ENCODE results near the gene ADAMTSL4. TPM values are rescaled to one million over a fixed set of nuclear protein-coding genes. Genes with fewer than 3 reads are reported as not detected.
"Not testable (repeated sequence)": the region's sequence is repeated elsewhere in the genome, so short reads cannot be mapped to it uniquely, and the experiment has no call there.

Gene ADAMTSL4
- total RNA-seq, 8 experiments from 2014 or later: 0.75 to 45.8 (median 4.9) TPM

DNA sequence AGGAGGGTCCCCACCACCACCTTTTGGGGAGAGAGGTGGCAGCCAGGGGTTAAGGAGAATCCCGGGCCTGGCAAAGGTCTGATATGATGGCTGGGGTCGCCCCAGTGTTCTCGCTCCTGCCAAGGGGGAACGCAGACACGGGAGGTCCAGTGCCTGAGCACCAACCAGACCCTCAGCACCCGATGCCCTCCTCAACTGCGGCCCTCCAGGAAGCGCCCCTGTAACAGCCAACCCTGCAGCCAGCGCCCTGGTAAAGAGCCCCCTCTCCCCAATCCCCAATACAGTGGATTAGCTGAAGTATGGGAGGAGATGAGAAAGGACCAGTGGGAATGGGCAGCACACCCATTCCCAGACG is 10.4 kb downstream of the ADAMTSL4 start:
- WGBS, 10 experiments: 51 to 71% methylated on average over 3 to 6 of the region's 10 CpGs; no CpG with 5 or more reads in 8 of the 10 experiments
- H3K4me3 ChIP-seq: no peak overlapping the region
- H3K27ac ChIP-seq: no peak overlapping the region
- H3K4me1 ChIP-seq (replicated peaks in 1 of 2): peaks cover 19 to 25% of the 10 kb centered on the region in 2 donors
- ATAC-seq (replicated peaks in 6 of 8): no peak
- in situ Hi-C loops (cut with MboI; ENCODE audit: low pct_unique_long_range_greater_than_20kb in 2 of 9, low sequenced_read_pairs in 9 of 9, unreplicated experiment in 9 of 9): loop anchor here in 1 of 9 experiments (25.0 kb wide), 1 partner anchor 97 kb away; no protein-coding TSS in a partner anchor

DNA sequence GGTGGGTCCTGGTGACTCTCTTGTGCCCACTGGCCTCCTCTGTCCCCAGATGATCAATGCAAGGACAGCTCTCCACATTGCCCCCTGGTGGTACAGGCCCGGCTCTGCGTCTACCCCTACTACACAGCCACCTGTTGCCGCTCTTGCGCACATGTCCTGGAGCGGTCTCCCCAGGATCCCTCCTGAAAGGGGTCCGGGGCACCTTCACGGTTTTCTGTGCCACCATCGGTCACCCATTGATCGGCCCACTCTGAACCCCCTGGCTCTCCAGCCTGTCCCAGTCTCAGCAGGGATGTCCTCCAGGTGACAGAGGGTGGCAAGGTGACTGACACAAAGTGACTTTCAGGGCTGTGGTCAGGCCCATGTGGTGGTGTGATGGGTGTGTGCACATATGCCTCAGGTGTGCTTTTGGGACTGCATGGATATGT is 10.8 kb downstream of the ADAMTSL4 start:
- H3K27ac ChIP-seq: no peak overlapping the region
- ATAC-seq (replicated peaks in 6 of 8): no peak
- in situ Hi-C loops (cut with MboI; ENCODE audit: low pct_unique_long_range_greater_than_20kb in 2 of 9, low sequenced_read_pairs in 9 of 9, unreplicated experiment in 9 of 9): loop anchor here in 1 of 9 experiments (25.0 kb wide), 1 partner anchor 98 kb away; no protein-coding TSS in a partner anchor
- H3K4me1 ChIP-seq (replicated peaks in 1 of 2): peaks cover 19 to 25% of the 10 kb centered on the region in 2 donors
- 9 to 44% (median 39%) methylated on average over 4 to 8 of the region's 9 CpGs; no CpG with 5 or more reads in 7 of the 10 experiments for WGBS, 10 experiments
- H3K4me3 ChIP-seq: no peak overlapping the region

DNA sequence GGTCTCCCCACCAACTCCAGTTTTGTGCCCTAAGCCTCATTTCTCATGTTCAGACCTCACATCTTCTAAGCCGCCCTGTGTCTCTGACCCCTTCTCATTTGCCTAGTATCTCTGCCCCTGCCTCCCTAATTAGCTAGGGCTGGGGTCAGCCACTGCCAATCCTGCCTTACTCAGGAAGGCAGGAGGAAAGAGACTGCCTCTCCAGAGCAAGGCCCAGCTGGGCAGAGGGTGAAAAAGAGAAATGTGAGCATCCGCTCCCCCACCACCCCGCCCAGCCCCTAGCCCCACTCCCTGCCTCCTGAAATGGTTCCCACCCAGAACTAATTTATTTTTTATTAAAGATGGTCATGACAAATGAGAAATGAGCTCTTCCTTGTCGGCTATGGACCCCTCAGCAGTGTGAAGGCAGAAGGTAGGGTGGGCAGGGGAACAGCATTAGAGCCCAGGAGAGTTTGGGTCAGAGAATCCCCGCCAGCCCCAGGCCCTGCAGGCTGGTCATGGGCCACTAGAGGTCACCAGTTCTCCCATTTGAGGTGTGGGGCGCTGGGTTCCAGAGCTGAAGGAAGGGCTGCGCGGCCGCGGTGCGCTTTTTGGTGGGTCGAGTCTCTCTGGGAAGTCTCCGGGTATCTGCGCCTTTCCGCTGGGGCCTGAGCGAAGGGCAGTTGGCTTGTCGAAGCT is 11.5 kb downstream of the ADAMTSL4 start:
- H3K4me1 ChIP-seq (replicated peaks in 1 of 2): peaks cover 19 to 25% of the 10 kb centered on the region in 2 donors
- peak; percentile 10 to 74 (median 68) for ATAC-seq (replicated peaks in 6 of 8)
- in situ Hi-C loops (cut with MboI; ENCODE audit: low pct_unique_long_range_greater_than_20kb in 2 of 9, low sequenced_read_pairs in 9 of 9, unreplicated experiment in 9 of 9): loop anchor here in 1 of 9 experiments (25.0 kb wide), 1 partner anchor 98 kb away; no protein-coding TSS in a partner anchor
- peak overlapping the region; percentile 82 to 90 for H3K27ac ChIP-seq
- WGBS, 10 experiments: 1 to 100% (median 60%) methylated on average over 1 to 14 of the region's 17 CpGs; no CpG with 5 or more reads in 4 of the 10 experiments
- H3K4me3 ChIP-seq: peak overlapping the region; percentile 23 to 42 (median 31)

DNA sequence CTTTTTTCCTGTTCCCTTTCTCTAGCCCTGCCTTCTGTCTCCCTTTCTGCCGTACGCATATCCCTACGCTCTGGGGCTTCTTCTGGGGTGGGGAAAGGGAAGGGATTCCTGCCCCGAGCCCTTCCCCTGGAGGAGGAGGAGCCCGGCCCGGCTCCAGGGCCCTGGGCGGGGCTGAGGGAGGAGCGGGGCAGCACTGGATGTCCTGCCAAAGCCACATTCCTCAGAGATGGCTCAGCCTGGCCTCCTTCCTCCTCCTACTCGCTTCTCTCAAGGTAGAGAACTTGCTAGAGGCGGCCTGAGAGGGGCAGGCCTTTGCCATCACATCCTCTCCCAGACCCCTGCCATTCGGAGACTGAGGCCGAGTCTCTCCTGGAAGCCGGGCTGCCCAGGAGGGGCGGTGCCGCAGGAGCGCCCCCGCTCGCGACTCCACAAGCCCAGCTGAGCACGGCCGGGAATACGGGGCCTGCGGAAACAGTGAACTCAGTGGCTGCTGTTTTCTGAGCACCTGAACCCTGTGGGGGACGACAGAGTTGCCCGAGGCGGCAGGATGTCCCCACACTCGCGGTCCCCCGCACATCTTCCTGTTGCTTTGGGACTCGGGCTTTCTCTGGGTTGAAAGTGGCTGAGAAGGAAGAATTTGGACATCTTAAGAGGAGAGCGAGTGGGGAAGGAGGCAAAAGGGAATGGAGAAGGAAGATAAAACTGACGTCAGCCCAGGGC is 12.2 kb downstream of the ADAMTSL4 start:
- peak overlapping the region; percentile 82 to 90 for H3K27ac ChIP-seq
- H3K4me3 ChIP-seq: peak overlapping the region; percentile 23 to 42 (median 31)
- in situ Hi-C loops (cut with MboI; ENCODE audit: low pct_unique_long_range_greater_than_20kb in 2 of 9, low sequenced_read_pairs in 9 of 9, unreplicated experiment in 9 of 9): loop anchor here in 1 of 9 experiments (25.0 kb wide), 1 partner anchor 99 kb away; no protein-coding TSS in a partner anchor
- ATAC-seq (replicated peaks in 6 of 8): peak; percentile 47 to 85 (median 82)
- peaks cover 19 to 25% of the 10 kb centered on the region in 2 donors for H3K4me1 ChIP-seq (replicated peaks in 1 of 2)
- WGBS, 10 experiments: 0 to 5% (median 2%) methylated on average over 2 to 20 of the region's 32 CpGs; no CpG with 5 or more reads in 3 of the 10 experiments

DNA sequence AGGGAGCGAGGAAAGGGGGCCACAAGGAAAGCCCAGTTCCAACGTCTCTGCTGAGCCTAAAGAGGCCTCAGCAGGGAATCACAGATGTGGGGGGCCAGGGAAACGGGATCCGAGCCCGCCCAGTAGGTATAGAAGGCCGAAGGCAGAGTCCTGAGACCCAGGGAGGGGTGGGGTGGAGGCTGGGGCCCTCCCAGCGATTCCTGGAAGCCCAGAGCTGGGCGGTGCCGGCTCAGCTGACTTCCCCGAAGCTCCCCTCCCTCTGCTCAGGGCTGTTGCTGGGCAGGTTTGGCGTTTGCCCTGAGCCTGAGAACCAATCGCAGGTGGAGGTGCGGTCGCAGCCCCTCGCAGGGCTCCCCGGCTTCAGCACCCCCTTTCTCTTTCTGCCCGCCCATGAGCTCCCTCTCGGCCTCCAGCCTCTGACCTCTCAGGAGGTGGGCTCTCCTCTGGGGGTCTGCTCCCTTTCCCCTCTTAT is 12.8 kb downstream of the ADAMTSL4 start:
- H3K27ac ChIP-seq: peak overlapping the region; percentile 82 to 90
- WGBS, 10 experiments: 0 to 10% (median 0%) methylated on average over 2 to 9 of the region's 18 CpGs; no CpG with 5 or more reads in 3 of the 10 experiments
- peak overlapping the region; percentile 23 to 42 (median 31) for H3K4me3 ChIP-seq
- peak; percentile 17 to 70 (median 56) for ATAC-seq (replicated peaks in 6 of 8)
- in situ Hi-C loops (cut with MboI; ENCODE audit: low pct_unique_long_range_greater_than_20kb in 2 of 9, low sequenced_read_pairs in 9 of 9, unreplicated experiment in 9 of 9): loop anchor here in 1 of 9 experiments (25.0 kb wide), 1 partner anchor 100 kb away; no protein-coding TSS in a partner anchor
- peaks cover 19 to 29% of the 10 kb centered on the region in 2 donors for H3K4me1 ChIP-seq (replicated peaks in 1 of 2)

DNA sequence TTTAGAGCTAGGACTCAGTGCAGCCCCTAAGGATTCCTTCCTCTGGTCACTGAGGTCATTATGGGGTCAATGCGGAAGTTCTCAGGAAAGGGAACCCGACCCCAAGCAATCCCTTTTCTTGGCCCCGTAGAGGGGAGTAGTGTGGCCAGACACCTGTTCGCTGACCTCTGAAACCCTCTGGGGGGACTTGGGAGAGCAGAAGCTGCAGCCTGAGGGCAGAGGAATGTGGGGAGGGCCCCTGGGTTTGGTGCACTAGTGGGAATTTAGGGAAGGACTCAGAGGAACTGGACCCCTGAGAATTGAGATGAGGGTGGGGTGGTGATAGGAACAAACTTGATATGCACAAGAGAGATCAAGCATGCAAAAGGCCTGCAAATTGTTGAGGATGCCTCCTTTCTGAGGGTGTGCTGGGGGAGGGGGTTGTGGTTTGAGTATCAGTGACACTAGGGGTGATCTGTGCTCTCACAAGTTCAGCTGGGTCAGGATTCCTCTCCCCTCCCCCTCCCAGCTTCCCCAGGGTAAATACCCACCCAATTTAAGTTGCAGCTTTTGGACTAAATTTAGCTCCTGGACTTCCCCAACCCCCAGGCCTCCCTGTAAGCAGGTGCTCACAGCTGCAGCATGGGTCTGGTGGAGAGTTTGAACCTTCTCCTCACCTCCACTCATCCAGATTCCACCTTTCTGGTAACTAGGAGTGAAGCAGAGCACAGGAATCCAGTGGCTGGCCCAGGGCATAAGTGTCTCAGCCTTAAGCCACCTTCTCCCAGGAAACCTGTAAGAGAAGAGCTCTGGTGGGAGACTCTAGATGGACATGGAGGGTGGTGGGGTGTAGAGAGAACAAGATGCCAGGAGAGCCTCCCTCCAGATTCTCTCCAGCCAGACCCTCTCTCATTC is 13.5 kb downstream of the ADAMTSL4 start:
- H3K27ac ChIP-seq: peak overlapping the region; percentile 82 to 90
- peak overlapping the region; percentile 23 to 42 (median 31) for H3K4me3 ChIP-seq
- in situ Hi-C loops (cut with MboI; ENCODE audit: low pct_unique_long_range_greater_than_20kb in 2 of 9, low sequenced_read_pairs in 9 of 9, unreplicated experiment in 9 of 9): loop anchor here in 1 of 9 experiments (25.0 kb wide), 1 partner anchor 100 kb away; no protein-coding TSS in a partner anchor
- H3K4me1 ChIP-seq (replicated peaks in 1 of 2): peaks cover 25 to 35% of the 10 kb centered on the region in 2 donors
- ATAC-seq (replicated peaks in 6 of 8): peak in 3 of 8 experiments; percentile 0 to 1 (median 0)
- 0 to 13% (median 0%) methylated on average over 1 to 4 of the region's 4 CpGs; no CpG with 5 or more reads in 5 of the 10 experiments for WGBS, 10 experiments

DNA sequence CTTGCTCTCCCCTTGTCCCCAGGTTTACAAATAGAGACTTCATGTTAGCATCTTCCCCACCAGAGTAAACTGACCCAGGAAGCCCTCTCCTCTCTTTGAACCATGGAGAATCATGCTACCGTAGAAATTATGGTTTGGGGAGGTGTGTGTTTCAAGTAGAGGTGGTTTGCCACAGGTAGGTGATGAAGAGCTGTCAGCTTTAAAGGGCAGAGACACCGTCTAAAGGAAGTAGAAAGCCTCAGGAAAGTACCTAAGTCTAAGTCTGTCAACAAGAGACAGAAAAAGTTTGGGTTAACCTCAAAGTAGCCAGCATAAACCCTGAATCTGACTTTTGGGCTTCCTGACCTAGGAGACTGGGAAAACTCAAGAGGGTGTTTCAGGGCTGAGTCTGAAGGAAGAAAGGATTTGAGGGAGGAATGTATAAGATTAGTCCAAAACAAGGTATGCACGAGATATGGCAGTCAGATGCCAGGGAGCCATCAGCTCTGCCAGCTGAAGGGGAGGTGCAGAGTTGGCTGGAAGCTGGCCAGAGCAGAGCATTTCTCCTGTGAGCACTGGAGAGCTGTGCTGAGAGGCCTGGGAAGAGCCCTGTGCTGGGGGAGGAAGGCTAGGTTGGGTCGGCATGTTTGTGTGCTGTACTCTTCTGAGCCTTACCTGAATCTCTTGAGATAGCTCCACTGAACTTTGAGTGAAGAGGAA is 14.3 kb downstream of the ADAMTSL4 start:
- H3K4me3 ChIP-seq: no peak overlapping the region
- H3K27ac ChIP-seq: peak overlapping the region in 1 of 2 donors; percentile 90
- WGBS, 10 experiments: 0 to 100% (median 79%) methylated on average over 1 to 3 of the region's 4 CpGs; no CpG with 5 or more reads in 1 of the 10 experiments
- peaks cover 33 to 43% of the 10 kb centered on the region in 2 donors for H3K4me1 ChIP-seq (replicated peaks in 1 of 2)
- ATAC-seq (replicated peaks in 6 of 8): no peak
- in situ Hi-C loops (cut with MboI; ENCODE audit: low pct_unique_long_range_greater_than_20kb in 2 of 9, low sequenced_read_pairs in 9 of 9, unreplicated experiment in 9 of 9): loop anchor here in 1 of 9 experiments (25.0 kb wide), 1 partner anchor 101 kb away; no protein-coding TSS in a partner anchor

DNA sequence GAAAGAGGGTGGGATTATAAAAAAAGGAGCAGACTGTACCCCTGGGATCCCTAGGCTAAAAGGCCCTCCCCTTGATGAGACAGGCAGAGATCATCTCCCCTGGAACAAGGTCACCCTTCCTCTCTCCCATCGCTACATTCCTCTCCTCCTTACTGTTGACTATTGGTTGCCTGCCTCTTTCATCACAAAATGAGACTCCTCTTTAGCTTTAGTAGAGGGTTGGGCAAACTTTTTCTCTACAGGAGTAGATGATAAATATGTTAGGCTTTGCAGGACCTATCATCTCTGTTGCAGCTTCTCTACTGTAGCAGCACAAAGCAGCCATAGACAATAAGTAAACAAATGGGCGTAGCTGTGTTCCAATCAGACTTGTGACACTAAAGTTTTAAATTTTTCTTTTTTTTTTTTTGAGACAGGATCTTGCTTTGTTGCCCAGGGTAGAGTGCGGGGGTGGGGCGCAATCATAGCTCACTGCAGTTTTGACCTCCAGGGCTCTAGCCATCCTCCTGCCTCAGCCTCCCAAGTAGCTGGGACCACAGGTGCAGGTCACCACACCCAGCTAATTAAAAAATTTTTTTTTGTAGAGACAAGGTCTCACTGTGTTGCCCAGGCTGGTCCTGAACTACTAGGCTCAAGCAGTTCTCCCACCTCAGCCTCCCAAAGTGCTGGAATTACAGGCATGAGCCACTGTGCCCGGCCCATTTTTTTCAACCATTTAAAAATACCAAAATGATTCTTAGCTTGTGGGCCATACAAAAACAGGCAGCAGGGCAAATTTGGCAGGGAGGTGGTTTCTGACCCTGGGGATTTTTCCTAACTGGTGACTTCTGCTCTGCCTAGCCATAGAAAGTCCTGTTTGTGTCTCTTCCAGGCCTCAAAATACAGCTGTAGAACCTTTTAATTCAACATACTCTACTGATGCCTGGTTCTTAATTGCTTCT is 15.1 kb downstream of the ADAMTSL4 start:
- Histone ChIP-seq H3K27ac (no peak overlapping the region), H3K4me1 (replicated peaks in 1 of 2) (peaks cover 42 to 51% of the 10 kb centered on the region in 2 donors), H3K4me3 (no peak overlapping the region)
- no peak for ATAC-seq (replicated peaks in 6 of 8)
- WGBS, 10 experiments: 61 to 100% (median 97%) methylated on average over 1 to 4 of the region's 5 CpGs; no CpG with 5 or more reads in 1 of the 10 experiments
- in situ Hi-C loops (cut with MboI; ENCODE audit: low pct_unique_long_range_greater_than_20kb in 2 of 9, low sequenced_read_pairs in 9 of 9, unreplicated experiment in 9 of 9): loop anchor here in 1 of 9 experiments (25.0 kb wide), 1 partner anchor 102 kb away; no protein-coding TSS in a partner anchor

DNA sequence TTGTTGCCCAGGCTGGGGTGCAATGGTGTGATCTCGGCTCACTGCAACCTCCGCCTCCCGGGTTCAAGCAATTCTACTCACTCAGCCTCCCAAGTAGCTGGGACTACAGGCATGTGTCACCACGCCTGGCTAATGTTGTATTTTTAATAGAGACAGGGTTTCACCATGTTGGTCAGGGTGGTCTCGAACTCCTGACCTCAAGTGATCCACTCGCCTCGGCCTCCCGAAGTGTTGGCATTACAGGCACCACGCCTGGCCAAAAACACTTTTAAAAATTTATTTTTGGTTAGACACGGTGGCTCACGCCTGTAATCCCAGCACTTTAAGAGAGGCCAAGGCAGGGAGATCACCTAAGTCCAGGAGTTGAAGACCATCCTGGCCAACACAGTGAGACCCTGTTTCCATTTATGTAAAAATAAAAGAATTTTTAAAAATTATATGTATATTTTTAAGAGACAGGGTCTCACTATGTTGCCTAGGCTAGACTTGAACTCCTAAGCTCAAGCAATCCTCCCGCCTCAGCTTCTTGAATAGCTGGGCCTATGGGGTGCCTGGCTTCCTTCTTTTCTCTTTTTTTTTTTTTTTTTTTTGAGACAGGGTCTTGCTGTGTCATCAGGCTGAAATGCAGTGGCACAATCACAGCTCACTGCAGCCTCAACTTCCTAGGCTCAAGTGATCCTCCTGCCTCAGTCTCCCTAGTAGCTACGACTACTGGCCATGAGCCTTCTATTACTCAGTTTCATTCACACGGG is 16.2 kb downstream of the ADAMTSL4 start:
- H3K27ac ChIP-seq; ATAC-seq (replicated peaks in 6 of 8); H3K4me3 ChIP-seq: not testable (repeated sequence)
- 82 to 99% (median 94%) methylated on average over 1 to 14 of the region's 14 CpGs; no CpG with 5 or more reads in 2 of the 10 experiments for WGBS, 10 experiments
- in situ Hi-C loops (cut with MboI; ENCODE audit: low pct_unique_long_range_greater_than_20kb in 2 of 9, low sequenced_read_pairs in 9 of 9, unreplicated experiment in 9 of 9): loop anchor here in 1 of 9 experiments (25.0 kb wide), 1 partner anchor 103 kb away; no protein-coding TSS in a partner anchor
- peaks cover 43 to 59% of the 10 kb centered on the region in 2 donors for H3K4me1 ChIP-seq (replicated peaks in 1 of 2)
